GM12892 (cell line): Measurements from ENCODE around the gene TRABD2B.

Experiments
- POLR2A ChIP-seq: IDR thresholded peaks from 2 replicates; pipeline ENCODE4 v1.6.1; 2011; ENCODE audit warnings: low read depth, low read length, control low read depth
- POLR2AphosphoS5 ChIP-seq: IDR thresholded peaks from 2 replicates; pipeline ENCODE4 v1.6.1; 2011; ENCODE audit warnings: low read depth, low read length, control low read depth

- TF ChIP-seq POLR2A (no peak), POLR2AphosphoS5 (no peak)
These were observed 128.9 kb downstream of the TRABD2B start for GRCh38 chr1:47868348-47868676.
